Retina (tissue), 1 donor: ENCODE results near the gene C17orf50.
"Not testable (repeated sequence)": the region's sequence is repeated elsewhere in the genome, so short reads cannot be mapped to it uniquely, and the experiment has no call there.

Source experiments
- DNase-seq: peaks from one replicate; pipeline ENCODE4 v3.0.0-alpha.2; 2016

C17orf50 gene

DNA sequence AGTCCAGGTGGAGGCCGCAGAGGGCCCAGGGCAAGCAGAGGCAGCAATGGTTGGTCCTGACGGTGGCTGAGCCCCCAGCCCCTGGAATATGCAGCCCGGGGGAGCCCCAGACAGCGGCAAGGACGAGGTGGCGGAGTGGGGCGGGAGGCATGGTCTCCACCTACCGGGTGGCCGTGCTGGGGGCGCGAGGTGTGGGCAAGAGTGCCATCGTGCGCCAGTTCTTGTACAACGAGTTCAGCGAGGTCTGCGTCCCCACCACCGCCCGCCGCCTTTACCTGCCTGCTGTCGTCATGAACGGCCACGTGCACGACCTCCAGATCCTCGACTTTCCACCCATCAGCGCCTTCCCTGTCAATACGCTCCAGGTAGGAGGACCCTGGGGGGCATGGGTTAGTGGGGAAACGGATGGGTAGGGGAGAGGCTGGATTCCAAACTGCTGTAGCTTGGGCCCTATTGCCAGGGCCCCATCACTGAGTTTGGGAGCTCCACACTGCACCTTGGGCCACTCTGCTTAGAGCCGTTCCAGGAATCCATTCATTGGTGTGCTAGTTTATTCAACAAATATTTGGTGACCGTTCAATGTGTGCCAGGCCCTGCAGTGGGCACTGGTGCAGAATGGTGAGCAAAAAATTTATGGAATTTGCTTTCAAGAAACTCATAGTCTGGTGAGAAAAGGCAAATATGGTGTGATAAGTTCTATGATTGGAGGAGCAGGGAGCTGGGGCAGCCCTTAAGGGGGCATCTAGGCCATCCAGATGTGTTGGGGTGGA is 25.5 kb upstream of the C17orf50 start:
- no peak for DNase-seq

DNA sequence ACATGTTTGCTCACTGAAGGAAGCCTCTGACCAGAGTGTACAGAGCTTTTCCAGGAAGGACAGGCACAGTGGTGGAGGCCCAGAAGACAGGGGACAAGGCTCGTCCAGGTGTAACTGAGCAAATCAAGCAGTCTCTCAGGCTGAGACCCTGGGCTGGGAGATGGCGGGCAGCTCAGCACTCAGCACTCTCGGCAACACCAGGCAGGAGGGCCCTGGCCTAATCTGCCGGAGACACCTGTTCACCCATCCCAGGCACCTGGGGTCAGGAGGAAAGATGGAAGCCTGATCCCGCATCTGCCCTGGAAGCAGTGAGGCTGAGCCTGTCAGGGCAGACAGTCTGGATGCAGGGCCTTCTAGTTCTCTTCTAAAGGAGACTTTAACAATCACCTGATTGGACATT is 24.5 kb upstream of the C17orf50 start:
- DNase-seq: no peak

DNA sequence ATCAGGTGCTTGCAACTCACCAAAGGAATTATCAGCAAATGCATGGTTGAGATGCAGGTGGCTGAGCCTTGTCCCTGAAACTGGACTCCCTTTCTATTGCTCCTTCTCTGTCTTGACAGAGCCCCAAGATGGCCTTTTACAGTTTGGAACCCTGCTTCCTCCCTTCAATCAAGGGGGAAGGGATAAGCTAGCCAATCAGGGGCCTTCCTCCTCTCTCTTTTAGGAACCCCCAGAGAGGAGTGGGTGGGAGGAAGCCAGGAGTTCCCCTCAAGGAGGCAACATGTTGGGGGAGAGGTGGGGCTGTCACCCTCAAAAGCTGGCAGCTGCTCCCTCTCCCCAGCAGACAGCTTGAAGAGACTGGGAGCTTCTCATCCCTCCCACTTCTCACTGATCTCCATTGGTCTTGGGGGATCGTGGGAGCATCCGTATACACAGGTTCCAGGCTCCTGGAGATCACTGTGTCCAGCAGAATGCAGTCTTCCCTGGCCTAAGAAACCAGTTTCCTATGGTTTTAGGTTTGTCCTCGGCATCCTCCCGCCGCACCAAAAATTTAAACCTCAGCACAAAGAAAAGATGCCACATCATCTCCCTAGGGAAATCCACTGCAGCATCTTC is 22.1 kb upstream of the C17orf50 start:
- no peak for DNase-seq

DNA sequence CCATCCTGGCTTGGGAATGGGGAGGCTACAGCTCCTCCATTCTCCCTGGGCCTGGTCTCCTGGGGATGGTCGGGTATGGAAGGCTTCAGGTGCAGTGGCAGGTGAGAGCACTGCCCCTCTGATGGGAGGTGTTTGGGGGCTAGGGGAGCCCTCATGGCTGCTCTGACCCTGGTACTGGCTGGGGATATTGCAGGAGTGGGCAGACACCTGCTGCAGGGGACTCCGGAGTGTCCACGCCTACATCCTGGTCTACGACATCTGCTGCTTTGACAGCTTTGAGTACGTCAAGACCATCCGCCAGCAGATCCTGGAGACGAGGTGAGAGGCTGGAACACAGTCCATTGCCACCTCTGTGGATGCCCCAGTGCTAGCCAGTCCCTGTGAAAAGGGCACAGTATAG is 20.5 kb upstream of the C17orf50 start:
- DNase-seq: no peak

DNA sequence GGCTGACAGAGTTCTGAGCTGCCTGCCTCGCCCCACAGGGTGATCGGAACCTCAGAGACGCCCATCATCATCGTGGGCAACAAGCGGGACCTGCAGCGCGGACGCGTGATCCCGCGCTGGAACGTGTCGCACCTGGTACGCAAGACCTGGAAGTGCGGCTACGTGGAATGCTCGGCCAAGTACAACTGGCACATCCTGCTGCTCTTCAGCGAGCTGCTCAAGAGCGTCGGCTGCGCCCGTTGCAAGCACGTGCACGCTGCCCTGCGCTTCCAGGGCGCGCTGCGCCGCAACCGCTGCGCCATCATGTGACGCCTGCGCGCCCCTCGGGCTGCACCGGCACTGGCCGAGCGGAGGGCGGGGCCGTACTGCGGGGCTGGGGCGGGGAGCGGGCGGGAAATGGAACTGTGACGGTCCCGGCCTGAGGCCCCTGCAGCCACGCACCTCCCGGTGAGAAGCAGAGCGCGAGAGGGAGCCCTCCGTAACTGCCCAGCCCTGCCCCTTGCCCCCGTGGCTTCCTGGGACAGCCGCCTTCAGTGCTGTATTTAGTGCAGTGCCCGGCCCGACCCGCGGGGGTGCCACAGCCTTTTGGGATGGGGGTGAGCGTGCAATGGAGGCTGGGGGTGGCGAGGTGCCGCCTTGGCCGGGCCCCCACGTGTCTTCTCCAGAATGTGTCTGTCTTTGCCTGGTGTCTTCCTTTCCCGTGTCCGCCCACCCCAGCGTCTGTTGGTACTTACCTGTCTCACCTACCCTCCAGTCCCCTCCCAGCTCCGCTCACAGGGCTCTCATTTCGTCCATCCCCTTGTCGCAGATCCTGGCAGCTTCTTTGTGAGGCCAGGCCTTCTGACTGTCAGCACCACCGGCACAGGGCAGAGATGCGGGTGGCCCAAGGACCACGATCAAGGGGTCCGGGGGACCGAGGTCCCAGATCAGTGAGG is 19.4 kb upstream of the C17orf50 start:
- peak; percentile 47 for DNase-seq

DNA sequence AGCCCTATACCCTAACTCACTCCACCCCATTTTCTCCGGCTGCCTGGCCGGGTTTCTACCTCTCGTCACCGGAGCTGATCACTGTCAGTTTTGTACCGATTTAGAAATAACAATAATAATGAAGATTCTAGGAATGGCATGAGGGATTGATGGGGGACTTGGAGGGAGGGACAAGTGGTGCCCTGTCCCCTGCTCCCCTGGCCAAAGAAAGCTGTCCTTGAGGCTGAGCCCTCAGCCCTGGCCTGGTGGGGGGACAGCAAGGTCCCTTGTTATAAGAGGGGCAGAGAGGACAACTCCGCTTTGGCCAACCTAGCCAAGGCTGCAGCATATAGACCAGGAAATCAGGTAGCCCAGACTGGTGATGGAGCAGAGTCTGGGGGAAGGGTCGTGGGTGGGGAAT is 18.2 kb upstream of the C17orf50 start:
- DNase-seq: no peak

DNA sequence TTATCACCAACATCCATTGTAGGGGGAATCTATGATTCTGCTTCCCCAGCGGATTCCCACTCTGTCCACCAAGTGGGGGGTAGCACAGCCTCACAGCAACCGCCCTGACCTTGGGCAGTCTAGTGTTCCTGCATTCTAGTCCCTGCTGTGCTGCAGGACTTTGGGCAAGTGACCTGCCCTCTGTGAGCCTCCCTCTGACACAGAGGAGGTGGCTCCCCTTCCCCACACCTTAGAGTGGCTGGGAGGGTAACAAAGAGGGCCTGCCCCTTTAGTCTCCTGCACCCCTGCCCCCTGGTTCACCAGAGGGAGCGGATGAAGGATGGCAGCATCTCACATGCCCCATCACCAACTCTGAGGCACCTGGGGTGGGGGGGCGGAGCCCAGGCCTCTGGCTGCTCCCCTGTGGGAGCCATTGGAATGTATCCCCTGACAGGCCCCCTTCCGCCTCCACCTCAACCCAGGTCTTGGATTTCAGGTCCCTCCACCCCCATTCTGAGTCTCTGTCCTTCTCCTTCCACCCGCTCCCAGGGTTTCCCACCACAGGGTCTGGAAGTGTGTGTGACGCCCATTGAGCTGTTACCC is 17.7 kb upstream of the C17orf50 start:
- no peak for DNase-seq

DNA sequence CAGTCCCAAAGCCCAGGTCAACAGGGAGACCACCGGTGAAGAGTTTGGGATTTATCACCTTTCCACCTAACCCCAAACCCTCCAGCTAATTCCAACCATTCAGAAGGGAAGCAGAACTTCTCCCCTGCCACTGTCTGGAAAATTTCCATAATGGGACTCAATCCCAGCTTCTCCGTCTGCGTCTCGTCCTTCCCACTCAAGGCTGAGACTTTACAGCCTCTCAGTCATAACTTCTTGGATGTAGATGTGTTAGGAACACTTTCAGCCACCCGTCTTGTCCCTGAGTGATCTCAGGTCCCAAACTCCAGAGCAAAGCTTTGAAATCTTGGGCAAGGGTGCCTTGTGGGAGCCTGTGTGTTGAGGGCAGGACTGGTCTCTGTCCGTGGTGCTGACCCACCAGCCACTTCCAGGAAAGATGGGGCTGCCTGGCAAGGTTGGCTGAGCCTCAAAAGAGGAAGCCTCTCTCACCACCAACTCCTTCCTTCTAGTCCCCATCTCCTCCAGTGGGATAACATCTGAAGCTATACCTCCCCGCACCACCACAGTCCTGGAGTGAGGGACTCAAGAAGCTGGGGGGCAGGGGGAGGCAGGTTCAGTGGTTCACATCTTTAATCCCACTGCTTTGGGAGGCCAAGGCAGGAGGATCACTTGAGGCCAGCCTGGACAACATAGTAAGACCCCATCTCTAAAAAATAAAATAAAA is 16.9 kb upstream of the C17orf50 start:
- no peak for DNase-seq

DNA sequence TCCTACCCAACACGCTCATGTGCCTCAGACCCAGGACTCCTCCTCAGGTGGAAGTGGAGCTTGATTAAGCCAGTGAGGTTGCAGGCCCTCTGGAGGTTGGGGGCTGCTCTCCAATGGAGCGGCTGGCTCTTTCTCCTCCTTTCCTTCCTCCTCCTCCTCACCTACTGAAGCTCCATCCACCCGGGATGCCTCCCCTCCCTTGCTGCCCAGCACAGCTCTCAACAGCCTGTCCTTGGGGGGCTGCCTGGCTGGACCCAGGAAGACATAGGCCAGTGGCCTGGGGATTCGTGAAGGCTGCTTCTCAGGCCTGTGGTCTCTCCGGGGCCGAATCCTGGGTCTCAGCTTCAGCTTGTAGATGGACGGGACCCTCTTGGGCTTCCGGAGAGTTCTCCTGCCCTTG is 15.9 kb upstream of the C17orf50 start:
- DNase-seq: no peak

DNA sequence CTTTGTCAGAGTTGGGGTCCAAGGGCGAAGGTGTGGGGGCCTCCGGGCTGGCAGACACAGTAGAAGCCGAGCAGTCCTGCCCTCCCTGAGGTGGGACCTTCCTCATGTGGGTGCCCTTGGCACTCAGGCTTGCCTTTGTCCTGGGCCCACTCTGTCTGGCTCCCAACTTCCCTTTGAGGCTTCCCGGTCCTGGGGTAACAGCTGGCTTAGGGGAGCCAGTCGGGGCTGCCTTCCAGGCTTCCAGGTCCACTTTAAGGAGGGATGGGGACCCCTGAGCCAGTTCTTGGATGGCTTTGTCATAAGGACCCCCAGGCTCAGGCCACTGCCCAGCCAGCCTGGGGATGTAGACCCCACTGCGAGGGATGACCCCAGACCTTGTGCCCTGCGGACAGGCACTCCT is 15.4 kb upstream of the C17orf50 start:
- no peak for DNase-seq

DNA sequence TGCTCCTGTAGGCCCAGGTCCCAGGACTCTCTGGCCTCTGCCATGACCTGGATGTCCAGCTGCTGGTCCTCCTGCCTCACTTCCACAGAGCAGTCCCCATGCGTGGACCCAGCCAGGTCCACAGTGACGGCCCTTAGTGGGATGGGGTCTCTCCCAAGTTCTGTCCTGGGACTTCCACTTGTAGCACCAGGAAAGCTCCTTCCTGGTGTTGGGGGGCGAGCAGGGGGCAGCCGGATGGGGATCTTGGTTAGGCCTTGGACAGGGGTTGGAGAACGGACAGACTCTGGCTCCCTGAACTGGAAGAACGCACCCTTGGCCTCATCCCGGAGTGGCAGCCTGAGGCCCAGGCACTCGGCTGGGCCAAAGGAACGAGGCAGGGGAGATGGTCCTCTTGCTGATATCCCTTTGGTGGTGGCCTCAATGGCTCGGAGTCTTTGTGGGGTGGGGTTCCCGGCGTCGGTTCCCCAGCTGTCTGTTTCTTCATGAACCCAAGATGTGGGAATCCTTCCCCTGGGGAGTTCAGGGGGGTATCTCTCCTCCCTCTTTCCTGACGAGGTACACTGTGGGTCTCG is 14.9 kb upstream of the C17orf50 start:
- no peak for DNase-seq

DNA sequence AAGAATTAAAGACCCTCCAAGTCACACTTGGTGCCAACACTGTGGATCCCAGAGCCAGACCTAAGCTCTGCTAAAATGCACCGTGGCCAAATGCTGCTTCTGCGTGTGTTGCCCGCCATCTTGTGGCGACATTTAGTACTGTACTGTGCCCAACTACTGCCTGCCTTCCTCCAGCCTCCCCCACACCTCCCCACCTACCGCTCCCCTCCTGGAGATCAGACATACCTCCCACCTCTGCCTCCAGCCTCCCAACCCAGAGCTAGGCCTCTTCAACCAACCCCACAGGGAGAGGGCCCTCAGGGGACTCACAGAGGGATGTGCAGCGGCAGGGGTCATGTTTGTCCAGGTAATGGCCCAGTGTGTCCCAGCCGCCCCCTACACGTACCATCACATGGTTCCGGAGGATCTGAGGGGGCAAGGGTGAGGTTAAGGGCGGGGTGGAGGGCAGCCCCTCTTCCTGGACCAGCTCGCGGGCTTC is 13.1 kb upstream of the C17orf50 start:
- peak; percentile 87 for DNase-seq

DNA sequence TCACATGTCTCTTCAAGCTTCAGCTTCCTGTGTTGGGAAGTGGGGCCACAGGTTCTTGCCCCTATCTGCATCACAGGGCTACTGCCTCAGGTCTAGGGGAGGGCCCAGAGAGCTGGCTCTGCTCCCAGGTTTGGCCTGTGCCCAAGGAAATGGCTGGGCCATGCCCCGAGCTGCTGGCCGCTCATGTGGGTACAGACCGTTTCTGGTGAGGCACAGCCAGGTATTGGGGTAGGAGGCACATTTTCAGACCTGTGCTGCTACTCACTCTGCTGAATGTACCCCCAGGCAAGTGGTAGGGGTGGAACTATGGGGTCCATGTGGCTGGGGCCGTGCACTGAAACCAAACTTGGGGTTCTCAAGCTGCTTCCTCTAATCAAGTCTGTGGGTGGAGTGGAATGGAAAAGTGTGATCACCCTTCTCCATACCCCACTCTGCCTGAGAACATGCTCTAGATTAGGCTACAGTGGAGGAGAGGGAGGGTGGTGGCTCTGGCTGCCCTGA is 12.3 kb upstream of the C17orf50 start:
- no peak for DNase-seq

DNA sequence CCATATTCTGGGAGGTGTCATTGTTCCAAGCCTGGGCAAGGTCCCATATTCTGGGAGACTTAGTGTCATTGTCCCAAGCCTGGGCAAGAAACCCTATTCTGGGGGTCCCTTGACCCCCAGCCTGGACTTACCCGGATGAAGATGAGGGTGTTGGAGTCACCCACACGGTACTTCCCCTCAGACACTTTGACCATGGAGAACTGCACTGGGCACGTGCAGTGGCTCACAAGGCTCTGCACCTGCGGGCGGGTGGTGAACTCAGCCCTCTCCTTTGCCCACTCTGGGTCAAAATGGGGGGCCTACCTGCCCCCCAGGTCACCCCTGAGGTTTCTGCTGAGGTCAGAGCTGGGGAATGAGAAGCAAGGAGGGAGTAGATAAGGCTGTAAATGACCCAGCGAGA is 11.7 kb upstream of the C17orf50 start:
- DNase-seq: no peak

DNA sequence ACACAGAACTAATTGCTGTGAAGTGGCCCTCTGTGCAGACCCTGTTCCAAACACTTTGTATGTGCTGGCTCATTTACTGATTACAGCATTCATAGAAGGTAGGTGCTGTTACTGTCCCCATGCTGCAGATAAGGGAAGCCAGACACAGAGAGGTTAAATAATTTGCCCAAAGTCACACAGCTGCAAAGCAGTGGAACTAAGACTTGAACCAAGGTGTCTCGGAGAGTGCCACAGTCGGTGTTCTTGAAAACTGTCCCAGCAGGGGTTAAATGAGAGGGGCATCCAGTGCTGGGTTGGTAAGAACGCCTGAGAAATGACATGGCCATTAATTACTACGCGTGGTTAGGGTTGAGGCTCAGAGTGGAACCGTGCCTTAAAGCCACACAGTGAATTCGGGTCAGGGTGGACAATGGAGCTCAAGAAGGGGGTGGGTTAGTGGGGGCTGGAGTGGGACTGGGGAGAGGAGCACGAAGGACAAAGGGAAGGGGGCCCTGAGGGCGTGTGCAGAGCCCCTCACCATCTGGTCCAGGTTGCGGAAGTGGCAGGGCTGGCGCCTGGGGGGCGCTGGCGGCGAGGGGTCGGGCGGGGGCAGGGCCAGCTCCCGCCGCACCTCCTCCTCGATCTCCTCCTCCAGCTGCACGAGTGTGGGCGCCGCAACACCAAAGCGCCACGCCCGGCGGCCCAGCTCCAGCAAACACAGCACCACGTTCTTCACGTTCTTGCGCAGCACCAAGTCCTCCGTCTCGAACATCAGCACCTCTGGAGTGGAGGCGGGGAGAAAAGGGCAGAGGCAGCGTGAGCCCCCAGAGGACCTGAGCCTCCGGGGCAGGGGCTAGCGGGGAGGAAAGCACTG is 10.9 kb upstream of the C17orf50 start:
- DNase-seq: peak; percentile 43

DNA sequence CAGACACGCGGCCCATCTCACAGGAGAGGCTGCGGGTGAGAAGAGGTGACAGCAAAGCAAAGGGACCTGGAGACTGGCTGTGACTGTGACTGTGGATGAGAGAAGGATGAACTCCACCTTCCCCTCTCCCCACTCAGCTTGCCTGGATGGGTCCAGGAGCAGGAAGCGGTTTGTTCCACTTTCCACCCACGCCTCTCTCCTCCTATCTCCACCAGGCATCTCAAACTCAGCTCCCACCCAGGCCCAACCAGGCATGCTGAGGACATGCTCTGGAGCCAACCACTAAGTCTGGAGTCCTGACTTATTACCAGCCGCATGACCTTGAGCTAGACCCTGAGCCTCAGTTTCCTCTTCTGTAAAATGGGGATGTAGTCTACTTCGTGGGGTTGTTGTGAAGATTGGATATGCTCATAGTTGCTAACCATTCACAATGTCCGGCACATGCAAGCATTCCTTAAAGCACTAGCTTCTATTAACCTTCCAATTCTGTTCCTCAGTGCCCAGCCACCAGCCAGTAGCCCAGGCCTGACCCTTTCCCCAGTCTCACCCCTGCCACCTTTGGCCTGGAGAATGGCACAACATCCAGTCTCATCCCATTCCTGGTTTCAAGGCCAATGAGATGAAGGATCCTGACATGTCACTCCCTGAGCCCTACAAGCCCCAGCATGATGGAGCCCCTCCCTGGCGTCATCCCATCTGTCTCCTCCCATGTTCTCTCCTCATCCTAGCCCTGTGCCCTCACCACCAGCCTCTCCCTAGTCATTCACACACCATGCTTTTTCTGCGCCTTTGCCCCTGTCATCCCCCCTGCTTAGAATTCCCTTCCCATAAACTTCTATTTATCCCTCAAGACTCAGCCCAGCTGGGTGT is 9.9 kb upstream of the C17orf50 start:
- DNase-seq: no peak

DNA sequence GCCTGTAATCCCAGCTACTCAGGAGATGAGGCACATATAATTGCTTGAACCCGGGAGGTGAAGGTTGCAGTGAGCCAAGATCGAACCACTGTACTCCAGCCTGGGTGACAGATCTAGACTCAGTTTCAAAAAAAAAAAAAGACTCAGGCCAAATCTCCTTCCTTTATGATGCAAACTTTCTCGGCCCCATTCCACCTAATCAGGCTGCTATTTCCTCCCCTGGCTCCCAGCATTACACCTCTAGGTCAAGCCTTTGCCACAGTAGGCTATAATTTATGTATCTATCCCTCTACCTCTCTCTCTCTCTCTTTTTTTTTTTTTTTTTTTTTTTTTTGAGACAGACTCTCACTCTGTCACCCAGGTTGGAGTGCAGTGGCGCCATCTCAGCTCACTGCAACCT is 9.1 kb upstream of the C17orf50 start:
- not testable (repeated sequence) for DNase-seq

DNA sequence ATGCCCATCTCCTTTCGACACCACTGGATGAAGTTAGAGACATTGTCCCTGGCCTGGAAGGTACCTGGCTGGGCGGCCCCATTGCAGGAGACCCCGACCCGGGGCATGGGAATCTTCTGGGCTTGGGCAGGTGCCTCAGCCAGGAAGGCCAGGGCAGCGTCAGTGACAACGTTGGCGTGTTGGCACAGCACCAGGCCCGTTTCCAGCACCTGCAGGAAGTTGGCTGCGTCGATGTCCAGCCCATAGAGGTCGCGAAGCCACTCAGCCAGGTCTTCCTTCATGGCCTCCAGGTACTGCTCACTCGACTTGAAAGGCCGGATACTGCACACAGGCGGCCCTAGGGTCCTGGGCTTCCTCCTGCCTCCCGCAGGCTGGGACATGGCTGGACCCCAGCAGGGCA is 8.2 kb upstream of the C17orf50 start:
- DNase-seq: no peak

DNA sequence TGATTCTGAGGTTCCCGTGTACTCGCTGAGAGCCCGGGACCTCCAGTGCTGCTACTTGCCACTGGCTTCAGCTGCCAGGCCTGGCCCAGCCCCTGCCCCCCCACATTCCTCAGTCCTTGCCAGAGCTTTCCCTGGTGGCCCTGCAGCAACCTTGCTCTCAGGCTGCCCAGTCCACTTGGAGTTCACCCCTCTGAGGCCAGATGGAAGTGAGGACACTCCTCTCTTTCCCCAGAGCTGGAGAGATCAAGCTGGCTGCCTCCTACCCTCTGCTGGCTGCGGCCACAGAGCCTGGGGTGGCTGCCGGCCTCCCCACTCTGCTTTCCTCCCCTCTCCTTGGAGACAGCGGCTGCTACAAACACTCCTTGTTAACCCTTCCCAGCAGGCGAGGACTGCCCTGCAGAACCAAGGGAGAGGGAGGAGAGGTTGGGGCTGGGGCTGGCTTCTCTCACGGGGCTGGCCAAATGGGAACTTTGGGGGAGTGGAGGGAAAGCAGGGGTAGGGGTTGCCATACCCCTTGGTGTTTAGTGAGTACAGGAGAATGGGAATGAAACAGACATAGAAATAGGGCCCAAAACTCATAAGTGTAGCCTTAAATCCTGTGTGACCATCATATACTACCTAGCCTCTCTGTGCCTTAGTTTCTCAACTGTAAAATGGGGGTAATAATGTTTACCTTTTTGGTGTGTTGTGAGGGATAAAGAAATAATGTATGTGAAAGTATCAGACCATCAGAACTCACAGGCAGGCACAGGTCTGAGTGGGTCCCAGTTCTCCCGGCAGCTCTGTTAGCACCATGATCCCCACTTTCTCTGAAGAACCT is 7.5 kb upstream of the C17orf50 start, which contains the start of gene GAS2L2:
Gene GAS2L2, minus strand, starts transcription at position 295 of the 820 bp plus-strand sequence. CDS start 389 bp downstream, outside the sequence.
- no peak for DNase-seq
